Type B pancreatic cell (in vitro differentiated cells): ENCODE measurements around the gene SDHAF3. TPM values are rescaled to one million over a fixed set of nuclear protein-coding genes. Genes with fewer than 3 reads are reported as not detected.
A peak's percentile ranks its signal among the peaks of the same experiment; 100 is the strongest.

Experiments
- DNase-seq: peaks from one replicate; pipeline ENCODE4 v3.0.0; 2021; ENCODE audit warnings: mixed read lengths; ENCODE audit not compliant: unreplicated experiment; ENCODE audit errors: extremely low spot score
- H3K27ac Mint-ChIP-seq: 2 replicates; pipeline ENCODE4 v1.8.0; 2021; ENCODE audit warnings: mild to moderate bottlenecking, mixed read lengths
- H3K27me3 Mint-ChIP-seq: 2 replicates; pipeline ENCODE4 v1.8.0; 2021; ENCODE audit warnings: mixed read lengths
- H3K36me3 Mint-ChIP-seq: 2 replicates; pipeline ENCODE4 v1.8.0; 2021; ENCODE audit warnings: mixed read lengths
- H3K4me1 Mint-ChIP-seq: one replicate; pipeline ENCODE4 v1.8.0; 2021; ENCODE audit warnings: mixed read lengths; ENCODE audit not compliant: unreplicated experiment
- H3K4me3 Mint-ChIP-seq: 2 replicates; pipeline ENCODE4 v1.8.0; 2021; ENCODE audit warnings: mild to moderate bottlenecking, mixed read lengths
- H3K9me3 Mint-ChIP-seq: 2 replicates; pipeline ENCODE4 v1.8.0; 2021; ENCODE audit warnings: mixed read lengths
- CTCF ChIP-seq: fragments of 200-600 bp; sonication (generic); conservative IDR thresholded peaks from 2 replicates; pipeline ENCODE4 v1.5.0; 2021; ENCODE audit warnings: antibody characterized with exemption, mild to moderate bottlenecking
- total RNA-seq: library from RNA; stranded (reverse); gene quantifications from 2 replicates; pipeline ENCODE4 v1.2.1, GENCODE V29; 2021; ENCODE audit warnings: low replicate concordance

SDHAF3 gene
- total RNA-seq, 1 donor from 2014 or later, result 18.3 TPM

GRCh38 chr7:97130417-97131139 lies 13.1 kb downstream of the SDHAF3 start:
- no peak for TF ChIP-seq CTCF
- H3K36me3 Mint-ChIP-seq, result no peaks in the 10 kb centered on the region
- H3K4me1 Mint-ChIP-seq, result no peaks in the 10 kb centered on the region
- no peak overlapping the region for H3K4me3 Mint-ChIP-seq
- no peak overlapping the region for H3K27ac Mint-ChIP-seq
- H3K27me3 Mint-ChIP-seq, result no peaks in the 10 kb centered on the region
- no peaks in the 10 kb centered on the region for H3K9me3 Mint-ChIP-seq
- DNase-seq, result no peak

- H3K4me3 Mint-ChIP-seq, result no peak overlapping the region
- no peaks in the 10 kb centered on the region for H3K4me1 Mint-ChIP-seq
- no peak overlapping the region for H3K27ac Mint-ChIP-seq
- DNase-seq, result no peak
- no peaks in the 10 kb centered on the region for H3K9me3 Mint-ChIP-seq
- peaks cover 5% of the 10 kb centered on the region for H3K36me3 Mint-ChIP-seq
- no peaks in the 10 kb centered on the region for H3K27me3 Mint-ChIP-seq
- no peak for TF ChIP-seq CTCF
Observed at GRCh38 chr7:97133159-97133558, 15.7 kb downstream of the SDHAF3 start.

GRCh38 chr7:97138830-97139229 lies 21.3 kb downstream of the SDHAF3 start:
- Mint-ChIP-seq H3K36me3 (peaks cover 29% of the 10 kb centered on the region), H3K4me1 (no peaks in the 10 kb centered on the region), H3K27ac (no peak overlapping the region), H3K27me3 (no peaks in the 10 kb centered on the region), H3K4me3 (no peak overlapping the region), H3K9me3 (peaks cover 7% of the 10 kb centered on the region)
- TF ChIP-seq CTCF, result no peak
- DNase-seq, result no peak

GRCh38 chr7:97145068-97145467 lies 27.6 kb downstream of the SDHAF3 start:
- DNase-seq, result no peak
- TF ChIP-seq CTCF, result peak; percentile 77
- Mint-ChIP-seq H3K27me3 (no peaks in the 10 kb centered on the region), H3K4me3 (no peak overlapping the region), H3K36me3 (peaks cover 22% of the 10 kb centered on the region), H3K27ac (no peak overlapping the region), H3K9me3 (peaks cover under 1% of the 10 kb centered on the region), H3K4me1 (peaks cover 4% of the 10 kb centered on the region)

- Mint-ChIP-seq H3K27ac (no peak overlapping the region), H3K4me3 (no peak overlapping the region), H3K27me3 (no peaks in the 10 kb centered on the region), H3K4me1 (peaks cover 3% of the 10 kb centered on the region), H3K36me3 (peaks cover 10% of the 10 kb centered on the region), H3K9me3 (no peaks in the 10 kb centered on the region)
- no peak for TF ChIP-seq CTCF
- no peak for DNase-seq
Observed at GRCh38 chr7:97149843-97150242, 32.3 kb downstream of the SDHAF3 start.
